ENCODE measurements around the gene PIAS4.

DNA sequence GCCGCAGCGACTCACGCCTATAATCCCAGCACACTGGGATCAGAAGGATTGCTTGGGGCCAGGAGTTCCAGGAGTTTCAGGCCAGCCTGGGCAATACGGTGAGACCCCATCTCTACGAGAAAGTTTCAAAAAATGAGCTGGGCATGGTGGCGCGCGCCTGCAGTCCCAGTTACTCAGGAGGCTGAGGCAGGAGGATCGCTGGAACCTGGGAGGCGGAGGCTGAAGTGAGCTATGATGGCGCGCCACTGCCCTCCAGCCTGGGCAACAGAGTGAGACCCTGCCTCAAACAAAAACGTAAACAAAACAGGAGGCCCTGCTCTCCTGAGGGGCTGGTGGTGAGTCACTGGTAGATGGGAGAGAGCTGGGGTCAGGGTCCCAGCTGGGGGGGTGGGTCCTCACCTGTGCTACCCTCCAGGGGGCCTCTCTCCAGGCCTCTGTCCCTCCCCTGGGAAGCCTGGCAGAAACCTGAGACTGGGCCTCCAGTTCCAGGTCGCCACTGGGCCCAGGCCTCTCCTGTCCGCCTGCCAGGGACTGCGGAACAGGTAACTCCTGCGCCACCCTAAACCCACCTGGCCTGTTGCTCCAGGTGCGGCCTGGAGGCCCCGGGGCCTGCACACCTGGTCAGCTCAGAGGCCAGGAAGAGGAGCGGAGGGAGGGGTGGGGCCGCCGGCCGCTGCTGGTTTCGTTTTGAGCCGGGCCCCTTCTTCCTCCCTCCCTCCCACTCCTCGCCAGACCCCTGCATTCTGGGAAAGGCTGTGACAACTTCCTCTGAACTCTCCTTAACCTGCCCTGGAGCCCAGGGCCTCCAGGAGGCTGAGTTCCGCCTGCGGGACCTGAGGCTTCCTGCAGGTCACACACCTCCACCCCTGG, 76.4 kb downstream of the PIAS4 start:
- TF ChIP-seq, protein P1, sequence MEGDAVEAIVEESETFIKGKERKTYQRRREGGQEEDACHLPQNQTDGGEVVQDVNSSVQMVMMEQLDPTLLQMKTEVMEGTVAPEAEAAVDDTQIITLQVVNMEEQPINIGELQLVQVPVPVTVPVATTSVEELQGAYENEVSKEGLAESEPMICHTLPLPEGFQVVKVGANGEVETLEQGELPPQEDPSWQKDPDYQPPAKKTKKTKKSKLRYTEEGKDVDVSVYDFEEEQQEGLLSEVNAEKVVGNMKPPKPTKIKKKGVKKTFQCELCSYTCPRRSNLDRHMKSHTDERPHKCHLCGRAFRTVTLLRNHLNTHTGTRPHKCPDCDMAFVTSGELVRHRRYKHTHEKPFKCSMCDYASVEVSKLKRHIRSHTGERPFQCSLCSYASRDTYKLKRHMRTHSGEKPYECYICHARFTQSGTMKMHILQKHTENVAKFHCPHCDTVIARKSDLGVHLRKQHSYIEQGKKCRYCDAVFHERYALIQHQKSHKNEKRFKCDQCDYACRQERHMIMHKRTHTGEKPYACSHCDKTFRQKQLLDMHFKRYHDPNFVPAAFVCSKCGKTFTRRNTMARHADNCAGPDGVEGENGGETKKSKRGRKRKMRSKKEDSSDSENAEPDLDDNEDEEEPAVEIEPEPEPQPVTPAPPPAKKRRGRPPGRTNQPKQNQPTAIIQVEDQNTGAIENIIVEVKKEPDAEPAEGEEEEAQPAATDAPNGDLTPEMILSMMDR (IDR thresholded peaks at IDR 0.05): no peak
- TF ChIP-seq, protein P2, sequence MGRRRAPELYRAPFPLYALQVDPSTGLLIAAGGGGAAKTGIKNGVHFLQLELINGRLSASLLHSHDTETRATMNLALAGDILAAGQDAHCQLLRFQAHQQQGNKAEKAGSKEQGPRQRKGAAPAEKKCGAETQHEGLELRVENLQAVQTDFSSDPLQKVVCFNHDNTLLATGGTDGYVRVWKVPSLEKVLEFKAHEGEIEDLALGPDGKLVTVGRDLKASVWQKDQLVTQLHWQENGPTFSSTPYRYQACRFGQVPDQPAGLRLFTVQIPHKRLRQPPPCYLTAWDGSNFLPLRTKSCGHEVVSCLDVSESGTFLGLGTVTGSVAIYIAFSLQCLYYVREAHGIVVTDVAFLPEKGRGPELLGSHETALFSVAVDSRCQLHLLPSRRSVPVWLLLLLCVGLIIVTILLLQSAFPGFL (CRISPR knock-in tag; IDR thresholded peaks at IDR 0.05; ENCODE audit: borderline replicate concordance): no peak
- TF ChIP-seq, protein P3, sequence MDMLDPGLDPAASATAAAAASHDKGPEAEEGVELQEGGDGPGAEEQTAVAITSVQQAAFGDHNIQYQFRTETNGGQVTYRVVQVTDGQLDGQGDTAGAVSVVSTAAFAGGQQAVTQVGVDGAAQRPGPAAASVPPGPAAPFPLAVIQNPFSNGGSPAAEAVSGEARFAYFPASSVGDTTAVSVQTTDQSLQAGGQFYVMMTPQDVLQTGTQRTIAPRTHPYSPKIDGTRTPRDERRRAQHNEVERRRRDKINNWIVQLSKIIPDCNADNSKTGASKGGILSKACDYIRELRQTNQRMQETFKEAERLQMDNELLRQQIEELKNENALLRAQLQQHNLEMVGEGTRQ (CRISPR knock-in tag; IDR thresholded peaks at IDR 0.05): no peak
- no peak for TF ChIP-seq CREM (CRISPR knock-in tag; IDR thresholded peaks at IDR 0.05)

Data from WTC11 (cell line).